A549 treated with ZK216348 at 1 μM for 4 hours (cell line): ENCODE data around the gene BEST2. TPM values are rescaled to one million over a fixed set of nuclear protein-coding genes. Genes with fewer than 3 reads are reported as not detected.

ENCODE experiments used
- total RNA-seq: library from RNA; stranded (reverse); fragments of 200-300 nt; extraction: Qiagen RNA extraction; gene quantifications from 5 replicates; pipeline ENCODE4 v1.2.3, GENCODE V29; 2022; ENCODE audit warnings: low read depth

BEST2 gene
- 0.47 to 0.85 TPM (median 0.62 TPM) in 5 replicates for total RNA-seq

GRCh38 chr19:12751635-12752034, at the start of gene BEST2:
Gene BEST2 (plus strand): TSS chr19:12751791. CDS start chr19:12752593, 802 bp downstream.

GRCh38 chr19:12723641-12724426, 27.8 kb upstream of the BEST2 start, which contains the start of gene TNPO2:
Gene TNPO2 (minus strand): TSS chr19:12723932. CDS start chr19:12720977, 2,955 bp downstream.

GRCh38 chr19:12736995-12737834, 14.4 kb upstream of the BEST2 start, which contains the start of gene GET3:
Gene GET3 (plus strand): TSS chr19:12737497. CDS start chr19:12737506, 9 bp downstream.

GRCh38 chr19:12774588-12775555, 23.3 kb downstream of the BEST2 start, which contains the start of gene HOOK2:
Gene HOOK2 (minus strand): TSS chr19:12775552. CDS start chr19:12775449, 103 bp downstream.

GRCh38 chr19:12791345-12792050, 39.9 kb downstream of the BEST2 start, which contains the start of gene JUNB:
Gene JUNB (plus strand): TSS chr19:12791486. CDS start chr19:12791772, 286 bp downstream.

GRCh38 chr19:12801466-12802266, 50.1 kb downstream of the BEST2 start, which contains the start of the genes PRDX2 and THSD8:
Gene PRDX2 (minus strand): TSS chr19:12801800. CDS start chr19:12801261, 539 bp downstream.
Gene THSD8 (plus strand): TSS chr19:12802069. CDS start chr19:12802072, 3 bp downstream.

GRCh38 chr19:12806242-12807081, 54.9 kb downstream of the BEST2 start, which contains the start of gene RNASEH2A:
Gene RNASEH2A (plus strand): TSS chr19:12806584. CDS start chr19:12806674, 90 bp downstream.

Other genes with a start within 250 kb of the BEST2 start
- 1.8 to 2.6 TPM (median 2.0 TPM) in 5 replicates for gene ZNF564, start 200.3 kb upstream of the BEST2 start, total RNA-seq
- gene ZNF490, start 141.0 kb upstream of the BEST2 start, total RNA-seq: 0.49 to 1.3 TPM (median 0.65 TPM) in 5 replicates
- 3.9 to 5.7 TPM (median 4.9 TPM) in 5 replicates for gene ZNF791, start 140.9 kb upstream of the BEST2 start, total RNA-seq
- 12.3 to 25.9 TPM (median 21.0 TPM) in 5 replicates for gene MAN2B1, start 85.0 kb upstream of the BEST2 start, total RNA-seq
- 8.8 to 11.9 TPM (median 11.3 TPM) in 5 replicates for gene WDR83, start 85.0 kb upstream of the BEST2 start, total RNA-seq
- gene DHPS, start 69.9 kb upstream of the BEST2 start, total RNA-seq: 29.3 to 58.1 TPM (median 49.9 TPM) in 5 replicates
- not detected in 5 replicates for gene GNG14, start 63.8 kb upstream of the BEST2 start, total RNA-seq
- 7.7 to 13.8 TPM (median 12.2 TPM) in 5 replicates for gene FBXW9, start 55.2 kb upstream of the BEST2 start, total RNA-seq
- gene TNPO2, start 27.9 kb upstream of the BEST2 start, total RNA-seq: 24.7 to 40.2 TPM (median 36.9 TPM) in 5 replicates
- gene TRIR, start 17.1 kb upstream of the BEST2 start, total RNA-seq: 146 to 249 TPM (median 219 TPM) in 5 replicates
- 63.4 to 104 TPM (median 94.9 TPM) in 5 replicates for gene GET3, start 14.3 kb upstream of the BEST2 start, total RNA-seq
- 4.5 to 14.2 TPM (median 11.1 TPM) in 5 replicates for gene HOOK2, start 23.8 kb downstream of the BEST2 start, total RNA-seq
- 77.9 to 186 TPM (median 154 TPM) in 5 replicates for gene JUNB, start 39.7 kb downstream of the BEST2 start, total RNA-seq
- gene PRDX2, start 50.0 kb downstream of the BEST2 start, total RNA-seq: 0.61 to 1.1 TPM (median 0.78 TPM) in 5 replicates
- 4.8 to 12.3 TPM (median 8.1 TPM) in 5 replicates for gene THSD8, start 50.3 kb downstream of the BEST2 start, total RNA-seq
- 26.4 to 47.1 TPM (median 46.2 TPM) in 5 replicates for gene RNASEH2A, start 54.8 kb downstream of the BEST2 start, total RNA-seq
- 0.29 to 0.36 TPM in 2 of 5 replicates, not detected in the others for gene RTBDN, start 82.8 kb downstream of the BEST2 start, total RNA-seq
- gene MAST1, start 86.7 kb downstream of the BEST2 start, total RNA-seq: 0.98 to 2.5 TPM (median 2.5 TPM) in 5 replicates
- 22.6 to 31.7 TPM (median 30.2 TPM) in 5 replicates for gene DNASE2, start 129.7 kb downstream of the BEST2 start, total RNA-seq
- not detected in 5 replicates for gene KLF1, start 135.4 kb downstream of the BEST2 start, total RNA-seq
- gene GCDH, start 139.4 kb downstream of the BEST2 start, total RNA-seq: 7.4 to 10.3 TPM (median 9.3 TPM) in 5 replicates
- gene SYCE2, start 167.5 kb downstream of the BEST2 start, total RNA-seq: 0.29 to 1.0 TPM (median 0.84 TPM) in 4 of 5 replicates, not detected in the other
- 51.4 to 78.1 TPM (median 75.8 TPM) in 5 replicates for gene FARSA, start 181.9 kb downstream of the BEST2 start, total RNA-seq
- 489 to 619 TPM (median 537 TPM) in 5 replicates for gene CALR, start 186.8 kb downstream of the BEST2 start, total RNA-seq
- 62.0 to 88.3 TPM (median 81.0 TPM) in 5 replicates for gene RAD23A, start 194.1 kb downstream of the BEST2 start, total RNA-seq
- gene GADD45GIP1, start 205.4 kb downstream of the BEST2 start, total RNA-seq: 28.1 to 58.3 TPM (median 54.3 TPM) in 5 replicates
- gene DAND5, start 217.8 kb downstream of the BEST2 start, total RNA-seq: 0.08 to 0.19 TPM in 2 of 5 replicates, not detected in the others
- 2.2 to 4.9 TPM (median 4.5 TPM) in 5 replicates for gene NFIX, start 243.7 kb downstream of the BEST2 start, total RNA-seq